Mesenchymal stem cell (in vitro differentiated cells and primary cell): Measurements from ENCODE around the gene PIGM.

Experiments used
- DNase-seq: peaks from one replicate; pipeline ENCODE4 v3.0.0-alpha.2; 2013
- H2AFZ ChIP-seq: one replicate; pipeline ENCODE4 v1.6.1; 2013; ENCODE audit warnings: low read depth, mild to moderate bottlenecking, control low read depth, inconsistent platforms, low read length, moderate library complexity
- H2AK5ac ChIP-seq: 2 replicates; pipeline ENCODE4 v1.6.1; 2013; ENCODE audit warnings: low read length, moderate library complexity, mild to moderate bottlenecking, inconsistent platforms; ENCODE audit not compliant: severe bottlenecking
- H2BK120ac ChIP-seq: one replicate; pipeline ENCODE4 v1.6.1; 2013; ENCODE audit warnings: low read depth, mild to moderate bottlenecking, inconsistent platforms, low read length, moderate library complexity
- H2BK12ac ChIP-seq, 2 experiments: one replicate each; pipeline ENCODE4 v1.6.1; 2013; ENCODE audit warnings: inconsistent platforms in 2 of 2, low read length in 2 of 2, mild to moderate bottlenecking in 2 of 2, moderate library complexity in 2 of 2, control low read depth in 1 of 2
- H2BK15ac ChIP-seq: one replicate; pipeline ENCODE4 v1.6.1; 2013; ENCODE audit warnings: mild to moderate bottlenecking, low read depth, inconsistent platforms; ENCODE audit not compliant: poor library complexity, severe bottlenecking
- H2BK5ac ChIP-seq: 2 replicates; pipeline ENCODE4 v1.6.1; 2013; ENCODE audit warnings: low read depth, mild to moderate bottlenecking, low read length, control low read depth, inconsistent platforms; ENCODE audit not compliant: poor library complexity, severe bottlenecking
- H3K14ac ChIP-seq, 2 experiments: one replicate each; pipeline ENCODE4 v1.6.1; 2013; ENCODE audit warnings: inconsistent platforms in 2 of 2, low read length in 2 of 2, control low read depth in 1 of 2, mild to moderate bottlenecking in 1 of 2, moderate library complexity in 1 of 2
- H3K18ac ChIP-seq, 2 experiments: one replicate each; pipeline ENCODE4 v1.6.1; 2013; ENCODE audit warnings: inconsistent platforms in 2 of 2, low read length in 2 of 2, control low read depth in 1 of 2, low read depth in 1 of 2, mild to moderate bottlenecking in 1 of 2
- H3K23ac ChIP-seq, 2 experiments: one replicate each; pipeline ENCODE4 v1.6.1; 2013; ENCODE audit warnings: inconsistent platforms in 2 of 2, low read length in 2 of 2, mild to moderate bottlenecking in 2 of 2, moderate library complexity in 2 of 2, control low read depth in 1 of 2
- H3K27ac ChIP-seq: 2 replicates; pipeline ENCODE4 v1.5.1; 2013; ENCODE audit warnings: mild to moderate bottlenecking, moderate library complexity, low read length, control low read depth, inconsistent platforms; ENCODE audit not compliant: poor library complexity, severe bottlenecking
- H3K27me3 ChIP-seq, 2 experiments: 2 replicates each; pipeline versions ENCODE4 v1.6.1 to v1.7.0; 2013; ENCODE audit warnings: low read length in 2 of 2, mild to moderate bottlenecking in 2 of 2, moderate library complexity in 2 of 2, control low read depth in 1 of 2, inconsistent platforms in 1 of 2; ENCODE audit not compliant: control insufficient read depth in 1 of 2, insufficient read depth in 1 of 2
- H3K36me3 ChIP-seq, 2 experiments: 2 replicates each; pipeline versions ENCODE4 v1.6.1 to v1.7.0; 2013; ENCODE audit warnings: low read length in 2 of 2, control low read depth in 1 of 2, inconsistent platforms in 1 of 2, low read depth in 1 of 2, mild to moderate bottlenecking in 1 of 2; ENCODE audit not compliant: insufficient read depth in 2 of 2, control insufficient read depth in 1 of 2
- H3K4ac ChIP-seq, 2 experiments: one replicate each; pipeline ENCODE4 v1.6.1; 2013; ENCODE audit warnings: inconsistent platforms in 2 of 2, low read length in 2 of 2, mild to moderate bottlenecking in 2 of 2, moderate library complexity in 2 of 2, control low read depth in 1 of 2, low read depth in 1 of 2
- H3K4me1 ChIP-seq: 2 replicates; pipeline ENCODE4 v1.6.1; 2013; ENCODE audit warnings: low read depth, low read length, control low read depth; ENCODE audit not compliant: control insufficient read depth, insufficient read depth
- H3K4me2 ChIP-seq: 2 replicates; pipeline ENCODE4 v1.6.1; 2013; ENCODE audit warnings: low read length, mild to moderate bottlenecking, inconsistent platforms; ENCODE audit not compliant: poor library complexity, severe bottlenecking
- H3K4me3 ChIP-seq, 2 experiments: 2 replicates each; pipeline versions ENCODE4 v1.5.1 to v1.7.0; 2013; ENCODE audit warnings: low read length in 2 of 2, mild to moderate bottlenecking in 2 of 2, control low read depth in 1 of 2, low read depth in 1 of 2; ENCODE audit not compliant: insufficient read depth in 1 of 2
- H3K79me1 ChIP-seq: replicated peaks from 2 replicates; pipeline ENCODE4 v1.6.1; 2013; ENCODE audit warnings: mild to moderate bottlenecking, control low read depth, low read length, inconsistent platforms; ENCODE audit not compliant: poor library complexity, severe bottlenecking
- H3K9ac ChIP-seq: 2 replicates; pipeline ENCODE4 v1.7.0; 2013; ENCODE audit warnings: mild to moderate bottlenecking, low read length, moderate library complexity
- H3K9me3 ChIP-seq: 2 replicates; pipeline ENCODE4 v1.7.0; 2013; ENCODE audit warnings: mild to moderate bottlenecking, low read length; ENCODE audit not compliant: control insufficient read depth
- H4K8ac ChIP-seq: one replicate; pipeline ENCODE4 v1.6.1; 2013; ENCODE audit warnings: inconsistent platforms, mild to moderate bottlenecking, low read length, moderate library complexity
- H4K91ac ChIP-seq: one replicate; pipeline ENCODE4 v1.6.1; 2013; ENCODE audit warnings: mild to moderate bottlenecking, low read length, inconsistent platforms
- WGBS: methylation state at CpG from one replicate; pipeline ENCODE4 v1.1.7; 2013; ENCODE audit warnings: mixed read lengths; 5-methylcytosine and 5-hydroxymethylcytosine counted together

The PIGM gene

DNA sequence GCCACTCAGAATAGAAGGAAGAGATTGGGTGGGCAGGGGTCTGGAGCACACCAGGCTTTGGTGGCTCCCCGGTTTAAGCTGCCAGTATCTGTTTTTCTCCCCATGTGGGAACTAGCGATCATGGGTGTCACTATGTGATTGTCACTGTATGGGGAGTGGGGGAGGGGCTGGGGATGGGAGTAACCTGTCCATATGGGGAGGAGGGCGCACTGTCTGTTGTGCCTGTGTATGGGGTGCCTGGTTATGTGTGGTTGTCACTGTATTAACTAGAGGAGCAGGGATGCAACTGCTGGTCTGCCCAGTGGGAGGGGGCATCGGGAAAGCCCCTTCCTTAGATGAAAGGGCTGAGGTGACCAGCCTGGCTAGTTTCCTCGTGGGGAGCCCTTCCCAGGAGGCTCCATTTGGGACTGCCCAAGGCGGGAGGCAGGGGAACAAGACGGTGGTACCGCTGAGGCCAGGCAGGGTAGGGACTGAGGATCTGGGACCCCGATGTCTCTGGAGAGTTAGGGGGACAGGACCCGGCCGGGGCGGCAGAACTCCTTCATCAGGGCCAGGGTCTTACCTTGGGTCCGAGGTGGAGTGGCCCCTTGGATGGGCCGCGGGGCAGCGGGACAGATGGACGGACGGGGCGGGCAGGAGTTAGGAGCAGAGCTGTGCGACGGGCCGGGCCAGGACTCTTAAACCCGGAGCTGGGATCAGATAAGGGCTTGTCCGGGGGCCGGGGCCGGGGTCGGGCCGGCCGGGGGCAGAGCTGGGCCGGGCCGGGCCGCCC, 37.9 kb upstream of the PIGM start, which contains the start of gene KCNJ10:
KCNJ10 (minus strand) TSS at position 701 of the 772 bp plus-strand sequence. CDS start 27,628 bp downstream, outside the sequence.
- Histone ChIP-seq H2BK15ac (no peak within 1 kb of the TSS), H3K18ac (no peak within 1 kb of the TSS), H2AK5ac (no peak within 1 kb of the TSS), H3K4me2 (peak within 1 kb of the TSS; percentile 89), H2BK120ac (no peak within 1 kb of the TSS), H4K91ac (no peak within 1 kb of the TSS), H3K27me3 (peaks cover 64 to 85% of the 10 kb centered on the region in 2 experiments), H3K14ac (no peak within 1 kb of the TSS), H4K8ac (no peak within 1 kb of the TSS), H3K27ac (no peak within 1 kb of the TSS), H3K4ac (peak within 1 kb of the TSS in 1 of 2 experiments; percentile 24), H3K23ac (peak within 1 kb of the TSS in 1 of 2 experiments; percentile 77), H2BK12ac (no peak within 1 kb of the TSS), H3K79me1 (no peaks in the 10 kb centered on the region), H2AFZ (peak within 1 kb of the TSS; percentile 89), H3K9me3 (no peaks in the 10 kb centered on the region), H3K9ac (peak within 1 kb of the TSS; percentile 53), H3K4me3 (peak within 1 kb of the TSS; percentile 54 to 84), H2BK5ac (no peak within 1 kb of the TSS), H3K36me3 (no peaks in the 10 kb centered on the region), H3K4me1 (peaks cover 8% of the 10 kb centered on the region)
- DNase-seq, result no peak
- WGBS, result 21% methylated on average over 23 of the region's 32 CpGs

DNA sequence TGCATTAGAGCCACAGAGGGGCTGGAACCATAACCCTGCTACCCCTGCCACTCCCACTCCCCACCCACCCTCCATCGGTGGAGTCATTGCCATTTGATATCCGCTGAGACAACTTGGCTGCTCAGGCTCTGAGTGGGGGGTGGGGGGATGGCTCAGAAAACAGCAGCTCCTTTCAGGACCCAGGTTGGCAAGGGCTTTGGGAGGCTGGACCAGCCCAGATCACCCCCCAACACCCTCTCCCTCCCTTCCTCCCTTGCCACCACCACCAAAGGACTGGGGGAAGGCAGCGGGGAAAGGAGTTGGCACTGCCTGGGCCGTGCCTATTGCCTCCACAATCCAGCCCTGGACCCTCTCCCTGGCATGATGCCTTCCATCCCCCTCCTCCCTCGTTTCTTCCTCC, 36.4 kb upstream of the PIGM start:
- H3K14ac ChIP-seq, result no peak overlapping the region
- no peak overlapping the region for H4K91ac ChIP-seq
- no peak overlapping the region for H3K18ac ChIP-seq
- no peaks in the 10 kb centered on the region for H3K36me3 ChIP-seq
- no peak overlapping the region for H2BK120ac ChIP-seq
- no peaks in the 10 kb centered on the region for H3K9me3 ChIP-seq
- H2BK12ac ChIP-seq, result no peak overlapping the region
- no peaks in the 10 kb centered on the region for H3K79me1 ChIP-seq
- no peak overlapping the region for H3K4ac ChIP-seq
- no peak overlapping the region for H3K27ac ChIP-seq
- no peak overlapping the region for H4K8ac ChIP-seq
- DNase-seq, result no peak
- H2AFZ ChIP-seq, result no peak overlapping the region
- H3K4me3 ChIP-seq, result no peak overlapping the region
- 74% methylated on average over 5 of the region's 5 CpGs for WGBS
- H3K23ac ChIP-seq, result no peak overlapping the region
- no peak overlapping the region for H3K4me2 ChIP-seq
- H2BK5ac ChIP-seq, result no peak overlapping the region
- no peak overlapping the region for H2AK5ac ChIP-seq
- peaks cover 8% of the 10 kb centered on the region for H3K4me1 ChIP-seq
- H3K9ac ChIP-seq, result no peak overlapping the region
- H3K27me3 ChIP-seq, result peaks cover 67 to 88% of the 10 kb centered on the region in 2 experiments
- H2BK15ac ChIP-seq, result no peak overlapping the region

DNA sequence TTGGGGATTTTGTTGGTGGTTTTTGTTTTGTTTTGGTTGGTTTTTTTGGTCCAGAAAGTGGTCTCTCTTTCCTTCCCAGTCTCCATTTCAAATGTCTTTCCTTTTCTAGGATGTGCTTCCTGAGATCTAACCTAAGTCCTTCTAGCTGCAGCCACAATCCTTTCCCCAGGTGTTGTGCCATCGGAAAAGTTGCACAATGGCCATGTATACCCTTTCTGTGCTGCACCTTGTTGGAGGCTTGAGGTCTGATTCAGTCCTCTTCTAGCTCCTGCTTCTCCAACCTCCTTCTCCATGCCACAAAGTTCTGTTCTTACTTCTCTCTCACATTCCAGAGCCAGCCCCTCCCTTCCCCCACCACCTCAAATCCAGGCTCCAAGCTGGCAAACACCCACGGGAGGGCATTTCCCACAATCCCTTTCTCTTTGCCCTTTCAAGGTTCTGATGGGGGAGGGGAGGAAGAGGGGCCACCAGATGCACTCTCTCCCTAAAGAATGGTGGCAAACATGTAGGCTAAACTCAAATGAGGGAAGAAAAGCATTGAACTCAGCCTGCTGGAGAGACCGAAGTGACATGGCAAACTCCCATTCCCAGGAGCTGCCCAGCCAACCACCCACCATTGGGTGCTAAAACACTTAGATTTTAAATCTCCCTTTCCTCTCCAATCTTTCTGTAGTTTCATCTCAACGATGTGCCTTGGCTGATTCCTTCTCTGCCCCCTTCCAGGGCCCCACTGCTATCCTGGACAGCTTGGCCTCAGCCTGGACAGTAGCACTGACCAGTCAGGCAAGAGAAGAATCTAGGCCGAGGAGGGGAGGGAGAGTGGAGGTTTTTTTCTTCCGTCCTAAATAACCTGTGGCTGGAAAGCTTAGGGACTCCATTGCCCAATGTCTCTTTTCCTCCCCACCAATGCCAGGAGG, 35.3 kb upstream of the PIGM start:
- Histone ChIP-seq H3K9me3 (no peaks in the 10 kb centered on the region), H3K79me1 (no peaks in the 10 kb centered on the region), H3K4me1 (peaks cover 8% of the 10 kb centered on the region), H4K8ac (no peak overlapping the region), H3K4me2 (no peak overlapping the region), H2BK5ac (no peak overlapping the region), H2AFZ (no peak overlapping the region), H2AK5ac (no peak overlapping the region), H2BK12ac (no peak overlapping the region), H3K14ac (no peak overlapping the region), H2BK15ac (no peak overlapping the region), H4K91ac (no peak overlapping the region), H3K27ac (no peak overlapping the region), H3K27me3 (peaks cover 76 to 89% of the 10 kb centered on the region in 2 experiments), H3K4me3 (no peak overlapping the region), H3K4ac (no peak overlapping the region), H3K9ac (no peak overlapping the region), H3K18ac (no peak overlapping the region), H2BK120ac (no peak overlapping the region), H3K23ac (no peak overlapping the region), H3K36me3 (no peaks in the 10 kb centered on the region)
- DNase-seq, result no peak
- WGBS, result 72% methylated on average over 4 of the region's 6 CpGs

GRCh38 chr1:160064746-160065145, 33.0 kb upstream of the PIGM start:
- Histone ChIP-seq H3K36me3 (no peaks in the 10 kb centered on the region), H2AFZ (no peak overlapping the region), H3K4me3 (no peak overlapping the region), H3K18ac (no peak overlapping the region), H3K4ac (no peak overlapping the region), H3K27me3 (peaks cover 75 to 90% of the 10 kb centered on the region in 2 experiments), H3K23ac (no peak overlapping the region), H3K9me3 (no peaks in the 10 kb centered on the region), H2BK120ac (no peak overlapping the region), H2BK12ac (no peak overlapping the region), H3K27ac (no peak overlapping the region), H4K91ac (no peak overlapping the region), H3K14ac (no peak overlapping the region), H2BK15ac (no peak overlapping the region), H3K9ac (no peak overlapping the region), H2BK5ac (no peak overlapping the region), H4K8ac (no peak overlapping the region), H3K4me2 (no peak overlapping the region), H2AK5ac (no peak overlapping the region), H3K79me1 (no peaks in the 10 kb centered on the region), H3K4me1 (peaks cover 2% of the 10 kb centered on the region)
- WGBS, result 64% methylated on average over 3 of the region's 3 CpGs
- DNase-seq, result no peak
